Fibroblast of lung (primary cell): ENCODE results near the gene ANK2. TPM values are rescaled to one million over a fixed set of nuclear protein-coding genes. Genes with fewer than 3 reads are reported as not detected.
A peak's percentile ranks its signal among the peaks of the same experiment; 100 is the strongest.

Experiments
- DNase-seq, 2 donors: peaks; one replicate each; pipeline versions ENCODE4 v3.0.0 to v3.0.0-alpha.2; 2010; ENCODE audit warnings: low read depth in 2 of 2
- H2AFZ ChIP-seq: 2 replicates; pipeline ENCODE4 v1.5.1; 2012; ENCODE audit warnings: low read length, control low read depth, inconsistent platforms
- H3K27ac ChIP-seq: 2 replicates; pipeline ENCODE4 v1.5.1; 2011; ENCODE audit warnings: low read length, control low read depth; ENCODE audit not compliant: insufficient read depth
- H3K27me3 ChIP-seq: 2 replicates; pipeline ENCODE4 v1.5.1; 2011; ENCODE audit warnings: mild to moderate bottlenecking, low read length; ENCODE audit not compliant: control insufficient read depth, insufficient read depth
- H3K36me3 ChIP-seq: 2 replicates; pipeline ENCODE4 v1.5.1; 2011; ENCODE audit warnings: low read length; ENCODE audit not compliant: control insufficient read depth, insufficient read depth
- H3K4me1 ChIP-seq: 2 replicates; pipeline ENCODE4 v1.5.1; 2011; ENCODE audit warnings: low read length; ENCODE audit not compliant: control insufficient read depth, insufficient read depth; ENCODE audit errors: extremely low read depth
- H3K4me2 ChIP-seq: 2 replicates; pipeline ENCODE4 v1.5.1; 2011; ENCODE audit warnings: low read length, control low read depth; ENCODE audit not compliant: insufficient read depth; ENCODE audit errors: extremely low read depth
- H3K4me3 ChIP-seq, 4 experiments: fragments of 200-600 bp in 1 of 4; sonication (generic) in 1 of 4; replicated peaks in 1 of 4; 2 replicates each; pipeline ENCODE4 v1.5.1; 2011 to 2016; ENCODE audit warnings: low read length in 4 of 4, low read depth in 3 of 4, mild to moderate bottlenecking in 3 of 4, control low read depth in 2 of 4, inconsistent platforms in 1 of 4, mixed read lengths in 1 of 4; ENCODE audit not compliant: insufficient read depth in 1 of 4; ENCODE audit errors: control extremely low read depth in 1 of 4
- H3K79me2 ChIP-seq: 2 replicates; pipeline ENCODE4 v1.5.1; 2012; ENCODE audit warnings: mild to moderate bottlenecking, low read length, inconsistent platforms; ENCODE audit not compliant: control insufficient read depth, insufficient read depth
- H3K9ac ChIP-seq: 2 replicates; pipeline ENCODE4 v1.5.1; 2011; ENCODE audit warnings: mild to moderate bottlenecking, low read length, control low read depth; ENCODE audit not compliant: insufficient read depth
- H3K9me3 ChIP-seq: 2 replicates; pipeline ENCODE4 v1.5.1; 2012; ENCODE audit warnings: low read depth, low read length; ENCODE audit not compliant: control insufficient read depth, insufficient read depth
- H4K20me1 ChIP-seq: 2 replicates; pipeline ENCODE4 v1.5.1; 2011; ENCODE audit warnings: low read length; ENCODE audit not compliant: control insufficient read depth, insufficient read depth; ENCODE audit errors: extremely low read depth
- CTCF ChIP-seq, 2 donors: IDR thresholded peaks in 1 of 2; conservative IDR thresholded peaks in 1 of 2; 1 replicate in 1 of 2; 2 replicates in 1 of 2; pipeline ENCODE4 v1.5.1; 2011 to 2012; ENCODE audit warnings: low read length in 2 of 2, control low read depth in 1 of 2, inconsistent platforms in 1 of 2, low read depth in 1 of 2, mild to moderate bottlenecking in 1 of 2
- EZH2 ChIP-seq: IDR thresholded peaks from 2 replicates; pipeline ENCODE4 v1.5.1; 2012; ENCODE audit warnings: low read length, control low read depth, mild to moderate bottlenecking; ENCODE audit errors: missing control alignments
- polyA plus RNA-seq, 2 donors: library from polyadenylated mRNA; depleted of rRNA in 1 of 2; stranded (reverse) in 1 of 2; unstranded in 1 of 2; fragments of >200 nt; gene quantifications; 2 replicates each; pipeline ENCODE4 v1.2.1, GENCODE V29; 2011 to 2012; ENCODE audit warnings: missing spikeins in 1 of 2
- total RNA-seq: library from RNA; depleted of rRNA; stranded (reverse); fragments of >200 nt; gene quantifications from 2 replicates; pipeline ENCODE4 v1.2.1, GENCODE V29; 2014

The ANK2 gene
- total and polyA plus RNA-seq, 2 donors (not counting 1 experiment from before 2014, with no cell fraction given), result 10.9 to 95.1 TPM

- Histone ChIP-seq H3K4me3 (no peak overlapping the region), H3K27me3 (no peaks in the 10 kb centered on the region), H3K9ac (no peak overlapping the region), H3K4me2 (no peak overlapping the region), H3K27ac (no peak overlapping the region), H2AFZ (no peak overlapping the region), H3K36me3 (no peaks in the 10 kb centered on the region), H4K20me1 (no peaks in the 10 kb centered on the region), H3K9me3 (no peaks in the 10 kb centered on the region), H3K4me1 (no peaks in the 10 kb centered on the region), H3K79me2 (no peaks in the 10 kb centered on the region)
- DNase-seq, result peak; percentile 95 to 96
- peak in 1 of 2 donors; percentile 35 for TF ChIP-seq CTCF (conservative IDR thresholded peaks at IDR 0.05 in 1 of 2, IDR thresholded peaks at IDR 0.05 in 1 of 2; ENCODE audit: low read depth in 1 of 2, low read length in 2 of 2)
- no peak for TF ChIP-seq EZH2
Observed at GRCh38 chr4:113411496-113411938, 362.1 kb downstream of the ANK2 start.

- H2AFZ ChIP-seq, result no peak overlapping the region
- H3K9me3 ChIP-seq, result no peaks in the 10 kb centered on the region
- TF ChIP-seq CTCF (conservative IDR thresholded peaks at IDR 0.05 in 1 of 2, IDR thresholded peaks at IDR 0.05 in 1 of 2; ENCODE audit: low read depth in 1 of 2, low read length in 2 of 2), result no peak
- TF ChIP-seq EZH2, result no peak
- H3K4me3 ChIP-seq, result no peak overlapping the region
- no peaks in the 10 kb centered on the region for H3K4me1 ChIP-seq
- H3K27ac ChIP-seq, result no peak overlapping the region
- H3K27me3 ChIP-seq, result no peaks in the 10 kb centered on the region
- H3K79me2 ChIP-seq, result no peaks in the 10 kb centered on the region
- DNase-seq, result no peak
- no peaks in the 10 kb centered on the region for H3K36me3 ChIP-seq
- H3K9ac ChIP-seq, result no peak overlapping the region
- no peak overlapping the region for H3K4me2 ChIP-seq
- no peaks in the 10 kb centered on the region for H4K20me1 ChIP-seq
Observed at GRCh38 chr4:113419631-113420030, 370.2 kb downstream of the ANK2 start.

GRCh38 chr4:113420938-113421337 lies 371.5 kb downstream of the ANK2 start:
- no peaks in the 10 kb centered on the region for H3K9me3 ChIP-seq
- no peak overlapping the region for H3K9ac ChIP-seq
- H3K36me3 ChIP-seq, result no peaks in the 10 kb centered on the region
- H2AFZ ChIP-seq, result no peak overlapping the region
- H3K4me2 ChIP-seq, result no peak overlapping the region
- no peak for TF ChIP-seq EZH2
- TF ChIP-seq CTCF (conservative IDR thresholded peaks at IDR 0.05 in 1 of 2, IDR thresholded peaks at IDR 0.05 in 1 of 2; ENCODE audit: low read depth in 1 of 2, low read length in 2 of 2), result no peak
- no peak overlapping the region for H3K27ac ChIP-seq
- DNase-seq, result no peak
- no peaks in the 10 kb centered on the region for H3K79me2 ChIP-seq
- no peaks in the 10 kb centered on the region for H4K20me1 ChIP-seq
- H3K4me3 ChIP-seq, result no peak overlapping the region
- no peaks in the 10 kb centered on the region for H3K4me1 ChIP-seq
- no peaks in the 10 kb centered on the region for H3K27me3 ChIP-seq
